GM23338 (cell line): ENCODE results near the gene JPH3.

ENCODE experiments used
- CREB1 ChIP-seq: fragments of 250-450 bp; sonication (Bioruptor Pico); IDR thresholded peaks from 2 replicates; pipeline ENCODE4 v1.5.0; 2020; ENCODE audit warnings: low read depth, mild to moderate bottlenecking, moderate library complexity
- EZH2 ChIP-seq: fragments of 200-600 bp; sonication (generic); IDR thresholded peaks from one replicate; pipeline ENCODE4 v1.8.0; 2017; ENCODE audit warnings: antibody characterized with exemption, mild to moderate bottlenecking, low read depth; ENCODE audit not compliant: unreplicated experiment
- EZH2phosphoT487 ChIP-seq: fragments of 200-600 bp; sonication (generic); IDR thresholded peaks from one replicate; pipeline ENCODE4 v1.8.1; 2018; ENCODE audit warnings: antibody characterized with exemption; ENCODE audit not compliant: unreplicated experiment
- JUNB ChIP-seq: IDR thresholded peaks from one replicate; pipeline ENCODE4 v1.6.1; 2016; ENCODE audit warnings: antibody characterized with exemption; ENCODE audit not compliant: unreplicated experiment
- NANOG ChIP-seq: IDR thresholded peaks from 2 replicates; pipeline ENCODE4 v1.6.1; 2016; ENCODE audit warnings: antibody characterized with exemption, borderline replicate concordance
- POLR2AphosphoS5 ChIP-seq: IDR thresholded peaks from 2 replicates; pipeline ENCODE4 v1.6.1; 2016; ENCODE audit warnings: antibody characterized with exemption, low read depth
- STAT1 ChIP-seq: IDR thresholded peaks from one replicate; pipeline ENCODE4 v1.6.1; 2016; ENCODE audit warnings: antibody characterized with exemption; ENCODE audit not compliant: unreplicated experiment
- ZNF331 ChIP-seq: fragments of 250-450 bp; sonication (Bioruptor Pico); IDR thresholded peaks from 2 replicates; pipeline ENCODE4 v1.5.0; 2020; ENCODE audit warnings: low read depth, mild to moderate bottlenecking, moderate library complexity
- TF ChIP-seq, protein P1 (sequence below), 2 experiments: fragments of 200-600 bp in 1 of 2; sonication (generic) in 1 of 2; conservative IDR thresholded peaks; 2 replicates each; pipeline versions ENCODE4 v1.5.1 to v1.6.1; 2016 to 2017; ENCODE audit warnings: antibody characterized with exemption in 2 of 2, low read depth in 2 of 2, mild to moderate bottlenecking in 2 of 2, moderate library complexity in 1 of 2
- TF ChIP-seq, protein P2 (sequence below): IDR thresholded peaks from one replicate; pipeline ENCODE4 v1.6.1; 2018; ENCODE audit warnings: antibody characterized with exemption; ENCODE audit not compliant: unreplicated experiment
- TF ChIP-seq, protein P3 (sequence below): IDR thresholded peaks from 2 replicates; pipeline ENCODE4 v1.6.1; 2016; ENCODE audit warnings: antibody characterized with exemption

DNA sequence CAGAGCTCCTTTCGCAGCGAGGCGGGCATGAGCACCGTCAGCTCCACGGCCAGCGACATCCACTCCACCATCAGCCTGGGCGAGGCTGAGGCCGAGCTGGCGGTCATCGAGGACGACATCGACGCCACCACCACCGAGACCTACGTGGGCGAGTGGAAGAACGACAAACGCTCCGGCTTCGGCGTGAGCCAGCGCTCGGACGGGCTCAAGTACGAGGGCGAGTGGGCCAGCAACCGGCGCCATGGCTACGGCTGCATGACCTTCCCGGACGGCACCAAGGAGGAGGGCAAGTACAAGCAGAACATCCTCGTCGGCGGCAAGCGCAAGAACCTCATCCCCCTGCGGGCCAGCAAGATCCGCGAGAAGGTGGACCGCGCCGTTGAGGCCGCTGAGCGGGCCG is 42.3 kb downstream of the JPH3 start:
- TF ChIP-seq ZNF331 (CRISPR knock-in tag) (no peak), POLR2AphosphoS5 (no peak), EZH2phosphoT487 (no peak), CREB1 (no peak), EZH2 (no peak), NANOG (no peak), STAT1 (no peak), JUNB (no peak)
- TF ChIP-seq, protein P1, sequence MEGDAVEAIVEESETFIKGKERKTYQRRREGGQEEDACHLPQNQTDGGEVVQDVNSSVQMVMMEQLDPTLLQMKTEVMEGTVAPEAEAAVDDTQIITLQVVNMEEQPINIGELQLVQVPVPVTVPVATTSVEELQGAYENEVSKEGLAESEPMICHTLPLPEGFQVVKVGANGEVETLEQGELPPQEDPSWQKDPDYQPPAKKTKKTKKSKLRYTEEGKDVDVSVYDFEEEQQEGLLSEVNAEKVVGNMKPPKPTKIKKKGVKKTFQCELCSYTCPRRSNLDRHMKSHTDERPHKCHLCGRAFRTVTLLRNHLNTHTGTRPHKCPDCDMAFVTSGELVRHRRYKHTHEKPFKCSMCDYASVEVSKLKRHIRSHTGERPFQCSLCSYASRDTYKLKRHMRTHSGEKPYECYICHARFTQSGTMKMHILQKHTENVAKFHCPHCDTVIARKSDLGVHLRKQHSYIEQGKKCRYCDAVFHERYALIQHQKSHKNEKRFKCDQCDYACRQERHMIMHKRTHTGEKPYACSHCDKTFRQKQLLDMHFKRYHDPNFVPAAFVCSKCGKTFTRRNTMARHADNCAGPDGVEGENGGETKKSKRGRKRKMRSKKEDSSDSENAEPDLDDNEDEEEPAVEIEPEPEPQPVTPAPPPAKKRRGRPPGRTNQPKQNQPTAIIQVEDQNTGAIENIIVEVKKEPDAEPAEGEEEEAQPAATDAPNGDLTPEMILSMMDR (conservative IDR thresholded peaks at IDR 0.05; ENCODE audit: low read depth in 2 of 2), result no peak
- TF ChIP-seq, protein P2, sequence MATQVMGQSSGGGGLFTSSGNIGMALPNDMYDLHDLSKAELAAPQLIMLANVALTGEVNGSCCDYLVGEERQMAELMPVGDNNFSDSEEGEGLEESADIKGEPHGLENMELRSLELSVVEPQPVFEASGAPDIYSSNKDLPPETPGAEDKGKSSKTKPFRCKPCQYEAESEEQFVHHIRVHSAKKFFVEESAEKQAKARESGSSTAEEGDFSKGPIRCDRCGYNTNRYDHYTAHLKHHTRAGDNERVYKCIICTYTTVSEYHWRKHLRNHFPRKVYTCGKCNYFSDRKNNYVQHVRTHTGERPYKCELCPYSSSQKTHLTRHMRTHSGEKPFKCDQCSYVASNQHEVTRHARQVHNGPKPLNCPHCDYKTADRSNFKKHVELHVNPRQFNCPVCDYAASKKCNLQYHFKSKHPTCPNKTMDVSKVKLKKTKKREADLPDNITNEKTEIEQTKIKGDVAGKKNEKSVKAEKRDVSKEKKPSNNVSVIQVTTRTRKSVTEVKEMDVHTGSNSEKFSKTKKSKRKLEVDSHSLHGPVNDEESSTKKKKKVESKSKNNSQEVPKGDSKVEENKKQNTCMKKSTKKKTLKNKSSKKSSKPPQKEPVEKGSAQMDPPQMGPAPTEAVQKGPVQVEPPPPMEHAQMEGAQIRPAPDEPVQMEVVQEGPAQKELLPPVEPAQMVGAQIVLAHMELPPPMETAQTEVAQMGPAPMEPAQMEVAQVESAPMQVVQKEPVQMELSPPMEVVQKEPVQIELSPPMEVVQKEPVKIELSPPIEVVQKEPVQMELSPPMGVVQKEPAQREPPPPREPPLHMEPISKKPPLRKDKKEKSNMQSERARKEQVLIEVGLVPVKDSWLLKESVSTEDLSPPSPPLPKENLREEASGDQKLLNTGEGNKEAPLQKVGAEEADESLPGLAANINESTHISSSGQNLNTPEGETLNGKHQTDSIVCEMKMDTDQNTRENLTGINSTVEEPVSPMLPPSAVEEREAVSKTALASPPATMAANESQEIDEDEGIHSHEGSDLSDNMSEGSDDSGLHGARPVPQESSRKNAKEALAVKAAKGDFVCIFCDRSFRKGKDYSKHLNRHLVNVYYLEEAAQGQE, result no peak
- TF ChIP-seq, protein P3, sequence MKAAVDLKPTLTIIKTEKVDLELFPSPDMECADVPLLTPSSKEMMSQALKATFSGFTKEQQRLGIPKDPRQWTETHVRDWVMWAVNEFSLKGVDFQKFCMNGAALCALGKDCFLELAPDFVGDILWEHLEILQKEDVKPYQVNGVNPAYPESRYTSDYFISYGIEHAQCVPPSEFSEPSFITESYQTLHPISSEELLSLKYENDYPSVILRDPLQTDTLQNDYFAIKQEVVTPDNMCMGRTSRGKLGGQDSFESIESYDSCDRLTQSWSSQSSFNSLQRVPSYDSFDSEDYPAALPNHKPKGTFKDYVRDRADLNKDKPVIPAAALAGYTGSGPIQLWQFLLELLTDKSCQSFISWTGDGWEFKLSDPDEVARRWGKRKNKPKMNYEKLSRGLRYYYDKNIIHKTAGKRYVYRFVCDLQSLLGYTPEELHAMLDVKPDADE, result no peak
